Retinal pigment epithelial cell (primary cell): ENCODE measurements around the gene PHYKPL.
"Not testable (repeated sequence)": the region's sequence is repeated elsewhere in the genome, so short reads cannot be mapped to it uniquely, and the experiment has no call there.

ENCODE experiments used
- DNase-seq: peaks from one replicate; pipeline ENCODE4 v3.0.0-alpha.2; 2010; ENCODE audit warnings: low read depth
- H3K4me3 ChIP-seq: 2 replicates; pipeline ENCODE4 v1.5.1; 2011; ENCODE audit warnings: mild to moderate bottlenecking, low read length, control low read depth, moderate library complexity
- TF ChIP-seq, protein P1 (sequence below): conservative IDR thresholded peaks from 2 replicates; pipeline ENCODE4 v1.5.1; 2011; ENCODE audit warnings: low read depth, low read length, control low read depth, inconsistent platforms

PHYKPL gene

DNA sequence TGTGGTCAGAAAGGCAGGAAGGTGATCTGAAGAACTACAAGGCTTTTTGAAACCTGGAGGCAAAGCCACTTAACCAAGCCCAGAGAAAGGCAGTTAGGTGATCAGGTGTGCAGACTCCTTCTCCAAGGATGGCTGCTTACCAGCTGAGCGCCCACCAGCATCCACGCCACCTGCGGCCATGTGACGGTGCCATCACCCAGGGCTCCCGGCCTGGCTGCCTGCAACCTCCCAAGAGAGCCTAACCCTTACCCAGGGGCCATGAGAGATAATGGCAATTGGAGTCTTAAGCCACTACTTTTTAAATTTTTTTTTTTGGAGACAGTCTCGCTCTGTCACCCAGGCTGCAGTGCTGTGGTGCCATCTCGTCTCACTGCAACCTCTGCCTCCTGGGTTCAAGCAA, 33.1 kb upstream of the PHYKPL start:
- TF ChIP-seq, protein P1, sequence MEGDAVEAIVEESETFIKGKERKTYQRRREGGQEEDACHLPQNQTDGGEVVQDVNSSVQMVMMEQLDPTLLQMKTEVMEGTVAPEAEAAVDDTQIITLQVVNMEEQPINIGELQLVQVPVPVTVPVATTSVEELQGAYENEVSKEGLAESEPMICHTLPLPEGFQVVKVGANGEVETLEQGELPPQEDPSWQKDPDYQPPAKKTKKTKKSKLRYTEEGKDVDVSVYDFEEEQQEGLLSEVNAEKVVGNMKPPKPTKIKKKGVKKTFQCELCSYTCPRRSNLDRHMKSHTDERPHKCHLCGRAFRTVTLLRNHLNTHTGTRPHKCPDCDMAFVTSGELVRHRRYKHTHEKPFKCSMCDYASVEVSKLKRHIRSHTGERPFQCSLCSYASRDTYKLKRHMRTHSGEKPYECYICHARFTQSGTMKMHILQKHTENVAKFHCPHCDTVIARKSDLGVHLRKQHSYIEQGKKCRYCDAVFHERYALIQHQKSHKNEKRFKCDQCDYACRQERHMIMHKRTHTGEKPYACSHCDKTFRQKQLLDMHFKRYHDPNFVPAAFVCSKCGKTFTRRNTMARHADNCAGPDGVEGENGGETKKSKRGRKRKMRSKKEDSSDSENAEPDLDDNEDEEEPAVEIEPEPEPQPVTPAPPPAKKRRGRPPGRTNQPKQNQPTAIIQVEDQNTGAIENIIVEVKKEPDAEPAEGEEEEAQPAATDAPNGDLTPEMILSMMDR = no peak
- no peak overlapping the region for H3K4me3 ChIP-seq
- no peak for DNase-seq

DNA sequence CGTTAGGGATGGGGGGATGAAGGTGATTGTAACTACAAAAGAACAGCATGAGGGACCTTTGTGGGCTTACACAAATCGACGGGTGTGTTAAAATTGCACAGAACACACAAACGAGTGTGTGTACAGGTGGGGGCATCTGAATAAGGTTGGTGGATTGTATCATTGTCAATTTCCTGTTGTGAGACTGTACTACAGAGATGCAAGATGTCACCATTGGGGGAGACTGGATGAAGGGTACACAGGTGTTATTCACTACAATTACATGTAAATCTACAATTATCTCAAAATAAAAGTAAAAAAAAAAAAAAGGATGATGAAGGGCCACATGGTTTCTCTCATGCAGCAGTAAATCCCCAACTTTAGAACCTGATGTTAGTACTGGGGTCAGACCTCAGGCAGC, 31.4 kb upstream of the PHYKPL start:
- no peak for DNase-seq
- H3K4me3 ChIP-seq = no peak overlapping the region
- TF ChIP-seq, protein P1 = no peak

DNA sequence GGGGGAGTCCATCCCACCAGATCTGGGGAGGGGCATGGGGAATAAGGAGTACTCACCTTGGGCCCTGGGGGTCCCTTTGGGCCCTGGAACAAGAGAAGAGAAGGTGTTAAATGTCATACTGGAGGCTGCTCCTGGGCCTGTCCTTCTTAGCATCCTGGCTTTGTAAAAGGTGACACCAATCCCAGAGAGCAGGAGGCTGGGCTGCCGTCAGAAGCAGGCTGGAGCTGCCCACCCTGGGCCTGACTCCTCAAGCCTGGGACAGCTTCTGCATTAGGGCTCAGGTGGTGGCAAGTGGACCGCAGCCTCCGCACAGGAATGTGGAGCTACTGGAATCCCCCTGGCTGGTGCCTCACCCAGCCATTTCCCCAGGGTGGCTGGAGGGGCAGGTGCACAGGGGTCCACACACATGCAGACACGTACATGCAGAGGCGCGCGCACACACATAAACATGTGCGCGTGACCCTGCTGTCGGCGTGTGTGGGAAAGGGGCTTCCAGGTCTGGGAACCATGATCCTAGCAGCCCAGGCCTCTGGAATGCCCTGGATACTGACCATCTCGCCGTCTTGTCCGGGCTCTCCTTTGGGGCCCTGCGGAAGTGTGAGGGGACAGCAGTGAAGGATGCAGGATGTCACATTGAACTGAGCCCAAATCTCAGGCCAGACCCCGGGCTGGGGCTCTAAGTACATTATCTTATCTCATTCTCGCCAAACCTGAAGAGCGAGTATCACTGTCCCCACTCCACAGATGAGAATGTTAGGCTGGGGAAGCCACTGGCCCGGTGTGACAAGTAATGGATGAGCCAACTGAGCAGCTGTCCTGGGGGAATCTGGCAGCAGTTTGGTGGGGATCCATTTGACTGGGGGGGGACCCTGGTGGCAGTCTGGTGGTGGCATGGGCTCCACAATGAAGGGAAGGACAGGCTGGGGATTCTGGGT, 29.3 kb upstream of the PHYKPL start:
- TF ChIP-seq, protein P1 = no peak

DNA sequence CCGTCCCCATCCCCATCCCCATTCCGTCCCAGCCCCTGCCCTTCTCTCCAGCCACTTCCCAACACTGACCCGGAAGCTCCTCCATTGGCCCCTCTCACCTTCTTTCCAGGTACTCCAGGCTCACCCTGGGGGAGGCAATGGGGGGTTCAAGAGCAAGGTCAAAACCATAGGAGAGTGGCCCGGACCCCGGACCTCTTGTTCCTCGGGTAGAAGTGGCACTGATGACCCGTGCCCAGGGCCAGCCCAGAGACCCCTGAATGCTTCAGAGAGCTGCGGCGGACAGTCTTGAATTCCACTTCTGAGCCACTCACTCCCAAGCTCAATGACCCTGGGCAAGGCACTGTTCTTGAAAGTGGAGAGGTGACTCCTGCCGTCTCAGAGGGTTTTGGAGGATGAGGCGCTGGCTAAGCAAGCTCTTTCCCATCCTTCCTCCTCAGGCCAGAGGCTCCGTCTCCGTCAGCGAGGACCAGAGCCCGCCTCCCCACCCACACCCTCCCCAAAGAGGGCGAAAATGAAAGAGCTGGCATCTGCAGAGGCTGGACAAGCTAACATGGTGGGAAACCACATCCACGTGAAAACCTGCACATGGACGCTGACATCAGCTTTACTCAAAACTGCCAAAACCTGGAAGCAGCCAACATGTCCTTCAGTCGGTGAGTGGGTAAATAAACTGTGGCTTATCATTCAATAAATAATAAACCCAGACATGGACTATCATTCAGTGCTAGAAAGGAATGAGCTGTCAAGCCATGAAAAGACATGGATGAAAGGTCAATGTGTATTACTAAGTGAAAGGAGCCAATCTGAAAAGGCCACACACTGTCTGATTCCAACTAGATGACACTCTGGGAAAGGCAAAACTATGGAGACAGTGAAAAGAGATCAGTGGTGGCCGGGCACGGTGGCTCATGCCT, 27.3 kb upstream of the PHYKPL start:
- TF ChIP-seq, protein P1 = no peak
- no peak for DNase-seq
- no peak overlapping the region for H3K4me3 ChIP-seq

More for the DNA sequence above, 29.3 kb upstream of the PHYKPL start:
- no peak for DNase-seq
- no peak overlapping the region for H3K4me3 ChIP-seq

DNA sequence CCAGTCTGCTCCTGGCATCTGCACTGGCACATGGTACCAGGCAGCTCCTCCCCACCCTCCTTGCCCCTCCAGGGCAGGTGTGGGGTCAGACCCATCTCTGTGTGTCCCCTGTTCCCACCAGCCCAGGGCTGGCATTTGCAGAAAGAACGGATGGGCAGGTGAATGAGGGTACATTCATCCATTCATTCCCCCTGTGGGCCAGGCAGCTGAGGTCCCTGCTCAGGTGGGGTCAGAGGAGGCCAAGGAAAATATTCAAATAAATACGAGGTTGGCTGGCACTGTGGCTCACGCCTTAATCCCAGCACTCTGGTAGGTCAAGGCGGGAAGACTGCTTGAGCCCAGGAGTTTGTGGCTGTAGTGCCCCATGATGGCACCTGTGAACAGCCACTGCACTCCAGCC, 25.0 kb upstream of the PHYKPL start:
- DNase-seq = no peak
- TF ChIP-seq, protein P1 = no peak

DNA sequence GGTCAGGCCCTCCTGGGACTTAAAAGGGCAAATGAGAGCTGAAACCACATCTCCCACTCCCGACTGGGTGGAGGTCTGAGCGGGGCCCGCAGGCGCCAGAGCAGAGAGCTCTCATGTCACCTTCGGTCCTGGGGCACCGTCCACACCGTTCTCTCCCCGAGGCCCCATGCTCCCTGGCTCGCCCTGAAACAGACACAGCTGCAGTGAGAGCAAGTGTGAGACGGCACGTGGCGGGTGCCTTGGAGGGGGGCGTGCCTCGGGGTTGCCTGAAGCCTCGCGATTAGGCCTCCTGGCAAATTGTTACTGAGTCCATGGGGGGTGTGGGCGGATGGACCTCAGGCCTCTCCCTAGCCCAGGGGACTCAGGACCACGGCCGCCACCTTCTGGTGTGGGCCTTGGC, 24.1 kb upstream of the PHYKPL start:
- no peak for DNase-seq
- no peak overlapping the region for H3K4me3 ChIP-seq
- TF ChIP-seq, protein P1 = no peak

More for the DNA sequence above, 25.0 kb upstream of the PHYKPL start:
- no peak overlapping the region for H3K4me3 ChIP-seq

DNA sequence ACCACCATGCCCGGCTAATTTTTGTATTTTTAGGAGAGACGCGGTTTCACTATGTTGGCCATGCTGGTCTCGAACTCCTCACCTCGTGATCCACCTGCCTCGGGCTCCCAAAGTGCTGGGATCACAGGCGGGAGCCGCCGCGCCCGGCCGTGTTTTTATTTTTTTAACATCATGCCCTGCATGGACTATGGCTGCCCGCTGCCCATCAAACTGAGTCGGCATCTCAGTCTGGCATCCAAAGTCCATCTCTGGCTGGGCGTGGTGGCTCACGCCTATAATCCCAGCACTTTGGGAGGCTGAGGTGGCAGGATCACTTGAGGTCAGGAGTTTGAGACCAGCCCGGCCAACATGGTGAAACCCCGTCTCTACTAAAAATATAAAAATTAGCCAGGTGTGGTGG, 21.0 kb upstream of the PHYKPL start:
- DNase-seq = not testable (repeated sequence)

More for the DNA sequence above, 21.0 kb upstream of the PHYKPL start:
- H3K4me3 ChIP-seq = not testable (repeated sequence)
